ENCODE measurements around the gene TAS2R5.

The TAS2R5 gene

DNA sequence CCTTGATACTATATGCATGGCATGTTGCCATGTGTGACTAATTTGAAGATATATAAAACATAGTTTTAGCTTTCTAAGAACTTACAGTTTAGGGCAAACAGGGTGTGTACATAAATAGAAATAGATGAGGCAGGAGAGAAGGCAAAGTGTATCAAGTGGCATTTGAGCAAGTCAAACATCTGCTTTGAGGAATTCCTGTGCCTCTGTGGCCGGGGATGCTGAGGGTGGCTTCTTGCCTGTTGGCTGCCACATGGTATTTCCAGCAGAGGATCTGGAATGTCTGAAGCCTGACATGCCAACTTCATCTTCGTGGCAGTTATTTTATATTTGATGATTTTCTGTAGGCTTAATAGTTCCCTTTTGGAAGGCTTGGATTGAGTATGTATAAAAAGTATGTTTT, 45.9 kb upstream of the TAS2R5 start (continued):
- TF ChIP-seq, protein P1, sequence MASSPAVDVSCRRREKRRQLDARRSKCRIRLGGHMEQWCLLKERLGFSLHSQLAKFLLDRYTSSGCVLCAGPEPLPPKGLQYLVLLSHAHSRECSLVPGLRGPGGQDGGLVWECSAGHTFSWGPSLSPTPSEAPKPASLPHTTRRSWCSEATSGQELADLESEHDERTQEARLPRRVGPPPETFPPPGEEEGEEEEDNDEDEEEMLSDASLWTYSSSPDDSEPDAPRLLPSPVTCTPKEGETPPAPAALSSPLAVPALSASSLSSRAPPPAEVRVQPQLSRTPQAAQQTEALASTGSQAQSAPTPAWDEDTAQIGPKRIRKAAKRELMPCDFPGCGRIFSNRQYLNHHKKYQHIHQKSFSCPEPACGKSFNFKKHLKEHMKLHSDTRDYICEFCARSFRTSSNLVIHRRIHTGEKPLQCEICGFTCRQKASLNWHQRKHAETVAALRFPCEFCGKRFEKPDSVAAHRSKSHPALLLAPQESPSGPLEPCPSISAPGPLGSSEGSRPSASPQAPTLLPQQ (tag by site-specific recombination; IDR thresholded peaks at IDR 0.05): no peak
- TF ChIP-seq ZNF510 (tag by site-specific recombination; IDR thresholded peaks at IDR 0.05; ENCODE audit: insufficient replicate concordance) (no peak), ZNF837 (tag by site-specific recombination; IDR thresholded peaks at IDR 0.05) (no peak), ZNF354C (tag by site-specific recombination; IDR thresholded peaks at IDR 0.05; ENCODE audit: borderline replicate concordance, low read depth) (no peak)

- Histone ChIP-seq H3K4me3 (ENCODE audit: low read depth, low read length) (no peak overlapping the region), H3K27ac (ENCODE audit: extremely low read depth, low read depth, low read length) (no peak overlapping the region), H3K36me3 (ENCODE audit: control insufficient read depth in 2 of 2, insufficient read depth in 1 of 2, low read length in 2 of 2) (peaks cover 53 to 95% of the 10 kb centered on the region in 2 experiments), H3K9me3 (ENCODE audit: control insufficient read depth, insufficient read depth, low read depth, low read length) (no peaks in the 10 kb centered on the region), H3K4me1 (ENCODE audit: control insufficient read depth, insufficient read depth, low read length) (no peaks in the 10 kb centered on the region)
- POLR2A ChIA-PET: no interaction called here
- CTCF ChIA-PET: interaction anchor here (0.7 to 2.9 kb wide), 2 partner anchors 10 to 37 kb away, joined by 3 to 7 read pairs; partner anchors contain the start of gene SSBP1
- TF ChIP-seq OSR2 (tag by site-specific recombination; IDR thresholded peaks at IDR 0.05) (no peak), ZNF624 (tag by site-specific recombination; IDR thresholded peaks at IDR 0.05) (no peak), ZNF169 (tag by site-specific recombination; IDR thresholded peaks at IDR 0.05) (no peak), ZNF354C (tag by site-specific recombination; IDR thresholded peaks at IDR 0.05; ENCODE audit: borderline replicate concordance, low read depth) (no peak), ZNF610 (tag by site-specific recombination; IDR thresholded peaks at IDR 0.05; ENCODE audit: borderline replicate concordance) (no peak), ZNF416 (tag by site-specific recombination; IDR thresholded peaks at IDR 0.05) (no peak), ZNF112 (tag by site-specific recombination; IDR thresholded peaks at IDR 0.05) (no peak), ZBTB17 (tag by site-specific recombination; IDR thresholded peaks at IDR 0.05) (no peak), MYNN (tag by site-specific recombination; IDR thresholded peaks at IDR 0.05; ENCODE audit: borderline replicate concordance) (no peak), ZFP3 (tag by site-specific recombination; IDR thresholded peaks at IDR 0.05; ENCODE audit: low read depth) (no peak), ZNF324 (tag by site-specific recombination; IDR thresholded peaks at IDR 0.05) (no peak)
- TF ChIP-seq, protein P2, sequence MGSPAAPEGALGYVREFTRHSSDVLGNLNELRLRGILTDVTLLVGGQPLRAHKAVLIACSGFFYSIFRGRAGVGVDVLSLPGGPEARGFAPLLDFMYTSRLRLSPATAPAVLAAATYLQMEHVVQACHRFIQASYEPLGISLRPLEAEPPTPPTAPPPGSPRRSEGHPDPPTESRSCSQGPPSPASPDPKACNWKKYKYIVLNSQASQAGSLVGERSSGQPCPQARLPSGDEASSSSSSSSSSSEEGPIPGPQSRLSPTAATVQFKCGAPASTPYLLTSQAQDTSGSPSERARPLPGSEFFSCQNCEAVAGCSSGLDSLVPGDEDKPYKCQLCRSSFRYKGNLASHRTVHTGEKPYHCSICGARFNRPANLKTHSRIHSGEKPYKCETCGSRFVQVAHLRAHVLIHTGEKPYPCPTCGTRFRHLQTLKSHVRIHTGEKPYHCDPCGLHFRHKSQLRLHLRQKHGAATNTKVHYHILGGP (tag by site-specific recombination; IDR thresholded peaks at IDR 0.05): no peak
- TF ChIP-seq, protein P3, sequence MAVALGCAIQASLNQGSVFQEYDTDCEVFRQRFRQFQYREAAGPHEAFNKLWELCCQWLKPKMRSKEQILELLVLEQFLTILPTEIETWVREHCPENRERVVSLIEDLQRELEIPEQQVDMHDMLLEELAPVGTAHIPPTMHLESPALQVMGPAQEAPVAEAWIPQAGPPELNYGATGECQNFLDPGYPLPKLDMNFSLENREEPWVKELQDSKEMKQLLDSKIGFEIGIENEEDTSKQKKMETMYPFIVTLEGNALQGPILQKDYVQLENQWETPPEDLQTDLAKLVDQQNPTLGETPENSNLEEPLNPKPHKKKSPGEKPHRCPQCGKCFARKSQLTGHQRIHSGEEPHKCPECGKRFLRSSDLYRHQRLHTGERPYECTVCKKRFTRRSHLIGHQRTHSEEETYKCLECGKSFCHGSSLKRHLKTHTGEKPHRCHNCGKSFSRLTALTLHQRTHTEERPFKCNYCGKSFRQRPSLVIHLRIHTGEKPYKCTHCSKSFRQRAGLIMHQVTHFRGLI (tag by site-specific recombination; IDR thresholded peaks at IDR 0.05): no peak
- TF ChIP-seq, protein P4, sequence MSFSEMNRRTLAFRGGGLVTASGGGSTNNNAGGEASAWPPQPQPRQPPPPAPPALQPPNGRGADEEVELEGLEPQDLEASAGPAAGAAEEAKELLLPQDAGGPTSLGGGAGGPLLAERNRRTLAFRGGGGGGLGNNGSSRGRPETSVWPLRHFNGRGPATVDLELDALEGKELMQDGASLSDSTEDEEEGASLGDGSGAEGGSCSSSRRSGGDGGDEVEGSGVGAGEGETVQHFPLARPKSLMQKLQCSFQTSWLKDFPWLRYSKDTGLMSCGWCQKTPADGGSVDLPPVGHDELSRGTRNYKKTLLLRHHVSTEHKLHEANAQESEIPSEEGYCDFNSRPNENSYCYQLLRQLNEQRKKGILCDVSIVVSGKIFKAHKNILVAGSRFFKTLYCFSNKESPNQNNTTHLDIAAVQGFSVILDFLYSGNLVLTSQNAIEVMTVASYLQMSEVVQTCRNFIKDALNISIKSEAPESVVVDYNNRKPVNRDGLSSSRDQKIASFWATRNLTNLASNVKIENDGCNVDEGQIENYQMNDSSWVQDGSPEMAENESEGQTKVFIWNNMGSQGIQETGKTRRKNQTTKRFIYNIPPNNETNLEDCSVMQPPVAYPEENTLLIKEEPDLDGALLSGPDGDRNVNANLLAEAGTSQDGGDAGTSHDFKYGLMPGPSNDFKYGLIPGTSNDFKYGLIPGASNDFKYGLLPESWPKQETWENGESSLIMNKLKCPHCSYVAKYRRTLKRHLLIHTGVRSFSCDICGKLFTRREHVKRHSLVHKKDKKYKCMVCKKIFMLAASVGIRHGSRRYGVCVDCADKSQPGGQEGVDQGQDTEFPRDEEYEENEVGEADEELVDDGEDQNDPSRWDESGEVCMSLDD (tag by site-specific recombination; IDR thresholded peaks at IDR 0.05): no peak
- TF ChIP-seq, protein P5, sequence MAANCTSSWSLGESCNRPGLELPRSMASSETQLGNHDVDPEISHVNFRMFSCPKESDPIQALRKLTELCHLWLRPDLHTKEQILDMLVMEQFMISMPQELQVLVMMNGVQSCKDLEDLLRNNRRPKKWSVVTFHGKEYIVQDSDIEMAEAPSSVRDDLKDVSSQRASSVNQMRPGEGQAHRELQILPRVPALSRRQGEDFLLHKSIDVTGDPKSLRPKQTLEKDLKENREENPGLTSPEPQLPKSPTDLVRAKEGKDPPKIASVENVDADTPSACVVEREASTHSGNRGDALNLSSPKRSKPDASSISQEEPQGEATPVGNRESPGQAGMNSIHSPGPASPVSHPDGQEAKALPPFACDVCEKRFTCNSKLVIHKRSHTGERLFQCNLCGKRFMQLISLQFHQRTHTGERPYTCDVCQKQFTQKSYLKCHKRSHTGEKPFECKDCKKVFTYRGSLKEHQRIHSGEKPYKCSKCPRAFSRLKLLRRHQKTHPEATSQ (tag by site-specific recombination; IDR thresholded peaks at IDR 0.05): no peak
- TF ChIP-seq, protein P6, sequence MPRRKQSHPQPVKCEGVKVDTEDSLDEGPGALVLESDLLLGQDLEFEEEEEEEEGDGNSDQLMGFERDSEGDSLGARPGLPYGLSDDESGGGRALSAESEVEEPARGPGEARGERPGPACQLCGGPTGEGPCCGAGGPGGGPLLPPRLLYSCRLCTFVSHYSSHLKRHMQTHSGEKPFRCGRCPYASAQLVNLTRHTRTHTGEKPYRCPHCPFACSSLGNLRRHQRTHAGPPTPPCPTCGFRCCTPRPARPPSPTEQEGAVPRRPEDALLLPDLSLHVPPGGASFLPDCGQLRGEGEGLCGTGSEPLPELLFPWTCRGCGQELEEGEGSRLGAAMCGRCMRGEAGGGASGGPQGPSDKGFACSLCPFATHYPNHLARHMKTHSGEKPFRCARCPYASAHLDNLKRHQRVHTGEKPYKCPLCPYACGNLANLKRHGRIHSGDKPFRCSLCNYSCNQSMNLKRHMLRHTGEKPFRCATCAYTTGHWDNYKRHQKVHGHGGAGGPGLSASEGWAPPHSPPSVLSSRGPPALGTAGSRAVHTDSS (tag by site-specific recombination; IDR thresholded peaks at IDR 0.05): no peak
Measured at GRCh38 chr7:141748396-141748795, 41.6 kb upstream of the TAS2R5 start.

Measured in HEK293 (cell line).